Parathyroid adenoma (tissue), 2 donors: ENCODE measurements around the gene SCYGR2.

ENCODE experiments used
- H2AFZ ChIP-seq: fragments of 300-600 bp; sonication (generic); one replicate; pipeline ENCODE4 v1.7.0; 2017; ENCODE audit warnings: antibody characterized with exemption, mild to moderate bottlenecking
- H3K27ac ChIP-seq: fragments of 300-600 bp; sonication (generic); one replicate; pipeline ENCODE4 v1.7.0; 2017
- H3K27me3 ChIP-seq: fragments of 300-600 bp; sonication (generic); one replicate; pipeline ENCODE4 v1.7.0; 2017; ENCODE audit warnings: low read length; ENCODE audit not compliant: control insufficient read depth, insufficient read depth
- H3K36me3 ChIP-seq: fragments of 300-600 bp; sonication (generic); one replicate; pipeline ENCODE4 v1.7.0; 2017; ENCODE audit warnings: low read length; ENCODE audit not compliant: control insufficient read depth, insufficient read depth
- H3K4me1 ChIP-seq: fragments of 300-600 bp; sonication (generic); one replicate; pipeline ENCODE4 v1.7.0; 2017; ENCODE audit warnings: control low read depth
- H3K4me2 ChIP-seq: fragments of 300-600 bp; sonication (generic); one replicate; pipeline ENCODE4 v1.7.0; 2017; ENCODE audit warnings: low read length
- H3K4me3 ChIP-seq: fragments of 300-600 bp; sonication (generic); one replicate; pipeline ENCODE4 v1.7.0; 2017; ENCODE audit warnings: low read depth, low read length
- H3K79me2 ChIP-seq: fragments of 300-600 bp; sonication (generic); one replicate; pipeline ENCODE4 v1.7.0; 2017; ENCODE audit warnings: control low read depth
- H3K9ac ChIP-seq: fragments of 300-600 bp; sonication (generic); one replicate; pipeline ENCODE4 v1.7.0; 2017; ENCODE audit warnings: mild to moderate bottlenecking
- H3K9me3 ChIP-seq: fragments of 300-600 bp; sonication (generic); one replicate; pipeline ENCODE4 v1.7.0; 2017; ENCODE audit warnings: low read length; ENCODE audit not compliant: control insufficient read depth
- CTCF ChIP-seq: fragments of 300-600 bp; sonication (generic); IDR thresholded peaks from one replicate; pipeline ENCODE4 v1.7.0; 2017; ENCODE audit warnings: antibody characterized with exemption, mild to moderate bottlenecking
- donor health status: primary hyperparathyroidism.

SCYGR2 gene

GRCh38 chr2:227568852-227569169 is 29.9 kb upstream of the SCYGR2 start:
- TF ChIP-seq CTCF = no peak
- Histone ChIP-seq H3K4me1 (no peaks in the 10 kb centered on the region), H3K36me3 (no peaks in the 10 kb centered on the region), H3K9me3 (no peaks in the 10 kb centered on the region), H3K9ac (no peak overlapping the region), H3K4me2 (no peak overlapping the region), H3K27me3 (no peaks in the 10 kb centered on the region), H2AFZ (no peak overlapping the region), H3K4me3 (no peak overlapping the region), H3K27ac (no peak overlapping the region), H3K79me2 (no peaks in the 10 kb centered on the region)

- Histone ChIP-seq H3K27ac (no peak overlapping the region), H3K36me3 (no peaks in the 10 kb centered on the region), H2AFZ (no peak overlapping the region), H3K4me2 (no peak overlapping the region), H3K79me2 (no peaks in the 10 kb centered on the region), H3K4me3 (no peak overlapping the region), H3K4me1 (no peaks in the 10 kb centered on the region), H3K9ac (no peak overlapping the region), H3K27me3 (no peaks in the 10 kb centered on the region), H3K9me3 (no peaks in the 10 kb centered on the region)
- no peak for TF ChIP-seq CTCF
Measured at GRCh38 chr2:227570615-227571014, 28.1 kb upstream of the SCYGR2 start.

GRCh38 chr2:227576110-227576509 is 22.6 kb upstream of the SCYGR2 start:
- H3K36me3 ChIP-seq = no peaks in the 10 kb centered on the region
- no peak overlapping the region for H3K4me3 ChIP-seq
- H3K4me2 ChIP-seq = no peak overlapping the region
- H3K9ac ChIP-seq = no peak overlapping the region
- no peaks in the 10 kb centered on the region for H3K4me1 ChIP-seq
- TF ChIP-seq CTCF = no peak
- no peaks in the 10 kb centered on the region for H3K9me3 ChIP-seq
- no peaks in the 10 kb centered on the region for H3K79me2 ChIP-seq
- H3K27me3 ChIP-seq = no peaks in the 10 kb centered on the region
- H3K27ac ChIP-seq = no peak overlapping the region
- no peak overlapping the region for H2AFZ ChIP-seq

- no peaks in the 10 kb centered on the region for H3K9me3 ChIP-seq
- no peak overlapping the region for H3K9ac ChIP-seq
- H3K27me3 ChIP-seq = no peaks in the 10 kb centered on the region
- H3K4me3 ChIP-seq = no peak overlapping the region
- no peak overlapping the region for H3K27ac ChIP-seq
- H3K79me2 ChIP-seq = no peaks in the 10 kb centered on the region
- H3K4me1 ChIP-seq = no peaks in the 10 kb centered on the region
- H3K4me2 ChIP-seq = no peak overlapping the region
- no peak overlapping the region for H2AFZ ChIP-seq
- TF ChIP-seq CTCF = no peak
- H3K36me3 ChIP-seq = no peaks in the 10 kb centered on the region
Measured at GRCh38 chr2:227576812-227577211, 21.9 kb upstream of the SCYGR2 start.

- no peak overlapping the region for H3K27ac ChIP-seq
- no peak for TF ChIP-seq CTCF
- no peaks in the 10 kb centered on the region for H3K27me3 ChIP-seq
Measured at GRCh38 chr2:227577555-227577954, 21.1 kb upstream of the SCYGR2 start.

More at GRCh38 chr2:227577555-227577954, 21.1 kb upstream of the SCYGR2 start:
- Histone ChIP-seq H3K9me3 (no peaks in the 10 kb centered on the region), H3K4me3 (no peak overlapping the region), H3K9ac (no peak overlapping the region), H3K36me3 (no peaks in the 10 kb centered on the region), H2AFZ (no peak overlapping the region), H3K4me1 (no peaks in the 10 kb centered on the region), H3K4me2 (no peak overlapping the region), H3K79me2 (no peaks in the 10 kb centered on the region)
